T-helper 1 cell (primary cell): ENCODE data around the gene MLX.
"Not testable (repeated sequence)": the region's sequence is repeated elsewhere in the genome, so short reads cannot be mapped to it uniquely, and the experiment has no call there.

Source experiments
- DNase-seq, 5 donors: peaks; one replicate each; pipeline ENCODE4 v3.0.0-alpha.2; 2012 to 2020

The MLX gene

DNA sequence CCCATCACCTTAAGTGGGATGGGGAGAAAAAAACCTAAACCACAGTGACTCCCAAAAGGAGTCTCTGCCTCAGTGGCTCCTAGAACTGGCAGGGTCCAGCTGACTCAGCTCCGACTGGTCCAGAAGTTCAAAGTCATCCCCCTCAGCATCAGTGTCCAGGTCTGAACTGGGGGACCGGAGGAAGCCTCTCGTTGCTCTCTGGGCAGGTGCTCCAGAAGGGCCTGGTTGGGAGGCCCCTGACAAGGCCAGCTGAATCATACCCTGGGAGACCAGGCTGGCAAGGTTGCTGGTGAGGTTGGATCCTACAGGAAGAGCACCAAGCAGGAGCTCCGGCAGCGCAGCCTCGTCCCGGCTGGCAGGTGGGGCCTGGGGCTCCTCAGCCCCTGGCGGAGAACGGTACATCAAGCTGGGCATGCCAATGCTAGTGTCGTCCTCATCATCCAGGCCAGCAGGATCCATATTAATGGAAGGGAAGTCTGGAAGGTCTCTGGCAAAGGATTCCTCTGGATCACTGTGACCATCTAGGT lies 14.9 kb downstream of the MLX start:
- no peak for DNase-seq

DNA sequence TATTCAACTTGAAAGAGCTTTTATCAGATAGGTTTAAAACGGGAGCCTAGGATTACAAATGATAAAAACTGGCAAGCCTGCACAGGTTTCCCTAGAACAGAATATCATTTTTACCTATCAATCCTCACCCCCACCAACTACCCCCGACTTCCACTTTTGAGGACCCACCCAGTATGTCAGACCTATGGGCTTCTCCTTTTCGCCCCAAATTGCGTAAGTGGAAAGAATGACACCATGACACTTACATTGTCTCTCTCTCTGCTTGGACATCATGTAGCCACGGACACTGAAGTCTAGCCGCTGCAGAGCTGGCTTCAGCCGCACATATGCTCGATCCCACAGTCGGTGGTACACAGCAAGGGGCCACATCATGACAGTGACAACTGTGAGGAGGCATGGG lies 18.0 kb downstream of the MLX start:
- no peak for DNase-seq

DNA sequence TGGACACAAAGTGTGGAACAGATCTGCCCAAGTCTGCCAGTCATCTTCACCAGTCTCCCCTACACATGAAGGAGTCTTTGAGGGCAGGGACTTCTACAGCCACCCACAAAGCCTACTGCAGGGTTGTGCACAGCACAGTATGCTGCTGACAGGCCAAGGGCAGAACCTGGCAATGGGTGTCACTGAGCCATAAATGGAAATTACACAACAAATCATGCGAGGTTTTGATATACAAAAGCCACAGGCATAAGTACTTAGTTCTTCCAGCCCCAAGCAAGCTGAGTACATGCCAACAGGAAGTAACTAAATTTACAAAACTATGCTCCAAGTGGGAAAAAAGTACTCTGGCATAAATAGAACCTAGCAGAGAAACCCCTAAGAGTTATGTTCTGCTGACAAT lies 18.5 kb downstream of the MLX start:
- no peak for DNase-seq

DNA sequence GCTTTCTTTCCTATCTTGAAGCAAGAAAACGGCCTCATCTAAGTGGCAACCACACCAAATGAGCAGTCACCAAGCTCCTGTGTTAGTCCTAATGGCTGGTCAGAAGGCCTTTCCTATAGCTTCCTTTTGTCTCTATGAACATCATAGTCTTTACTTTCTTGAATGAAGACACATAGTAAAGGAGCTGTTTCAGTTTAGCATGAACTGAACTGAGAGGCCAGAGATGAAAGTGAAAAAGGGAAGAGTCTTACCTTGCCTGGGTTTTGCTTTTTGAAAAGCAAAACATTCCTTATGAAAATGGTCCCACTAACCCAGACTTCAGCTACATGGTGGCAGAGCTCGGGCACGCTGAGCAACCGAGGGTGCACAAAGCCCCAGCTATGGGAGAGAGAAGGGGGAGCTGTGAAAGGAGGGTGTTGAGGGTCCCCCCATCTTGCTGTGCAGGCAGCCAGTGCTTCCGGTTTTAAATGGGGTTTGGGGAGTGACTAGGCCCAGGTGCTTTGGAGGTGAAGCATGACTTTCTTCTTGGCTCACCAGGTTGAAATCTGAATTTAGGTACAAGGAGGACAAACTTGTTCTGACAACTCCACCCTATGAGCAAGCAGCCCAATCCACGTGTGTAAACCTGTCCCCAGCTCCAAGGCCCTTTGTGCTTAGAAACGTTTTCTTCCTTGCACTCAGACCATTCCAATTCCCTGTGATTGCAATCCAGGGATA lies 19.8 kb downstream of the MLX start:
- no peak for DNase-seq

DNA sequence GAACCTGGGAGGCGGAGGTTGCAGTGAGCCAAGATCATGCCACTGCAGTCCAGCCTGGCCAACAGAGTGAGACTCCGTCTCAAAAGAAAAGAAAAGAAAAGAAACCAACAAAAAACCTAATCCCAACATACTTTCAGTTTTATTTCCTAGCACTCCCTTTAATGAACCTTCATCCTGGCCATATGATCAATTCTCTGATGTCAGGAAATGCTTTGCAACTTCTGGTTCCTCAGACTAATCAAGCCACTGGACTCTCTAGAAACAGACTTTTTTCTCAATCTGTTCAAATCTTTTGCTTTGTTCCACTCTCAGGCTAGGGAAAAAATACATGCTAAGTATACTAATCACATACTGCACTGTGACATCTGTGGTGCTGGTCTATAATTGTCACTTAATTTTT lies 24.0 kb downstream of the MLX start:
- DNase-seq, result no peak

DNA sequence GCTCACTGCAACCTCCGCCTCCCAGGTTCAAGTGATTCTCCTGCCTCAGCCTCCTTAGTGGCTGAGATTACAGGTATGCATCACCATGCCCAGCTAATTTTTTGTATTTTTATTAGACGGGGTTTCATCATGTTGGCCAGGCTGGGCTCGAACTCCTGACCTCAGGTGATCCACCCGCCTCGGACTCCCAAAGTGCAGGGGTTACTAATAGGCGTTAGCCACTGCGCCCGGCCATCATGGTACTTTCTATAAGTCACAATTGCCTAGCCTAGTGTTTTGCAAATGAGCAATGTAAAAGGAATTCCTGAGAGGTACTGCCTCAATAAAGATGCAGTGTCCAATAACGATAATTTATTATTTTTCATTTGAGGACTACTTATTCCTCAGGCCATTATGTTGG lies 24.5 kb downstream of the MLX start:
- no peak for DNase-seq

DNA sequence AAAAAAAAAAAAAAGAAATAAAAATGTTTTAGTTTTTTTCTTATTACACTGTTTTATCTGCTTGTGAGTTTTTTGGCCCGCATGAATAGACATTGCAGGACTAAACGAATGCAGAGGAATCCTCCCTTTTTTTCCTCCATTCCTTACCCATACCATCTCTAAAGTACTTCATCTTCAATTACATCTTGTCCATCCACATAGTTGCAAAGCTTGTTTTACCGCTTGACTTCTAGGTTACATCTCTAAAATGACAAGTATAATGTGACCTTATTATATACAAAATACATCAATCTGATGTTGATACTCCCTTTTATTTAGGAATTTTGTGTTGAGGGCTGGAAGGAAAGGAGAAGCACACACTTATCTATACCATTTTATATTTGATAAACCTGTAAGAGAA lies 29.5 kb downstream of the MLX start:
- no peak for DNase-seq

DNA sequence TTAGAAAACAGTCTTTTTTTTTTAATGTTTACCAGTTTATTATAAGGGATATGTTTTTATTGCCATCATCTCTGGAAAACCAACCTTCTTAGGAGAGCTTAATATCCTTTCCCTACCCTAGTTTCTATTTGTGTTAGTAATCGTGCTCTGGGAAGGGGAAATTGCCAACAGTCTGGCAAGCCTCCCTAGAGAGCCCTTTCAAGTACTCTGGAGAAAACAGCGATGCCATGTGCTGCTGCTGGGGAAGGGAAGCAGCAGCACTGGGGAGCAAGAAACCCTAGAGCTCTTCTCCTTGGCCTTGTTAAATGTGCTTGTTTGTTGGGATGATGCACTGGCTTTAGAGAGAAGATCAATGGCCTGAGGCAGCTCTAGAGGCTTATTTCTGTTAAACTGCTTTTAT lies 32.0 kb downstream of the MLX start:
- DNase-seq, result no peak

DNA sequence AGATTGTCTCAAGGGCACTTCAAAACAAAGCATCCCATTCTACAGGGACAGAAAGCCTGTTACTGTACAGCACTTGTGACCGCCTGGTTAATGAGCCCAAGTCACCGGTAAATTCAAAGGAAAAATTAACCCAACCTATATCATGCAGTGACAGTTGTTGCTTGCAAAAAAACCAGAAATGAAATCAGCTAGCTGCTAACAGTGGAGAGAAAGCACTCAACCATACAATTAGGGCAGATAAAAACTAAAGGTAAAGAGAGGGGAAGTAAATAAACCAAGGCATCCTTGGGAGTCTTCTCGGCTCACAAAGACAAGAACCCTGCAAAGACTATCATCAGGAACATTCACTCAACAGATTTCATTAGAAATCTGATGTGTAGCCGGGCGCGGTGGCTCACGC lies 36.4 kb downstream of the MLX start:
- no peak for DNase-seq

DNA sequence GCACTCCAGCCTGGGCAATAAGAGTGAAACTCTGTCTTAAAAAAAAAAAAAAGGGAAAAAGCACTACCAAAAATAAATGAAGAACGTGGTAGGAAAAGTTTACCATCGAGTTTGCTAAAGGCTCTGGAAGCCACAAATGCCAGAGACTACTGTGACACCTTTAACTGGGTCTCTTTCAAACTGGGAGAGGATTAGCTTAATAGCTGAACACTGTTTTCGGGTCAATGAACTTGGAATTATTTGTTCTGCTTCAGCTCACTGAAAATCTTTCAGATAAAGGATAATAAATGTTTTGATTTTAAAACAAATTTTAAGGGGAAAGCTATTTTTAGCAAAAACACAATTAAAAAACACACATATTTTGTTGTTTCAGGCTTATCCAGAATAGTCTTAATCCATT lies 40.9 kb downstream of the MLX start:
- no peak for DNase-seq

DNA sequence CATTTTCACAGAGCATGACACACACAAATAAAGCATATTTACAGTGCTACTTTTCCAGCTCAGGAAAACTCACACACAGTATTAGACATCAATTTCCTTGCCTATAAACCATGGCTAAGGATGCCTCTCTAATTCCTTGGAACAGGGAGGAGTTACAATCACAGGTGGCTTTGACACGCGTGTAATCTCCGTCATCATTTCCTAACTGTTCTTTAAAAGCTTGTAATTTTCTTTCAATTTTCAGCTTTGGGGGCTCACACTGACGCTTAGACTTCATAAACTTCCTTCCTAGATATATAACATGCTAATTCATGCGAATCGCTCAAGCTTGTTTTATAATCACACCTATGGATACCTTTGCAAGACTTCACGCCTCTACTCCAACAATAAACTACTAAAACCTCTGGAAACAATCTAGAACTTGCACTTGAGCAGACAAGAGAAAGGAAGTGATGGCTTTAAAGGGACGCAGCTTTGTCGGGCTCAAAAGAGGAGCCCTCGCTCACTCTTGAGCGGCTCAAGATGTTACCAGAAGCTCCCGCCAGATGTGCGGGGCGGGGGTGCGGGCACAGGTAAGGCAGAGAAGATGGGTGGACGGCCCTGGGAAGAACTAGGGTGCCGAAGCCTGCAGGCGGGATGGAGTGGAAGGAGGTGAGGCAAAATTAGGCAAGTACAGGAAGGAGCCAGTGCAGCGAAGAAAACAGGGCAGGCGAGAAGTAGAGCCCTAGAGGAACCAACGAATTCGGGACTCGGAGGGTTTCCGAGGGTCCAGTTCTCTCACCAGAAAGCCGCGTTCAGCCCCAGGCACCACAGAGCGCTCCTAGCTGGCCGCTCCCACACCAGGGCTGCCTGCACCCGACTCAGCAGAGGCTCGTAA lies 41.6 kb downstream of the MLX start:
- peak in 1 of 5 donors; percentile 36 for DNase-seq

DNA sequence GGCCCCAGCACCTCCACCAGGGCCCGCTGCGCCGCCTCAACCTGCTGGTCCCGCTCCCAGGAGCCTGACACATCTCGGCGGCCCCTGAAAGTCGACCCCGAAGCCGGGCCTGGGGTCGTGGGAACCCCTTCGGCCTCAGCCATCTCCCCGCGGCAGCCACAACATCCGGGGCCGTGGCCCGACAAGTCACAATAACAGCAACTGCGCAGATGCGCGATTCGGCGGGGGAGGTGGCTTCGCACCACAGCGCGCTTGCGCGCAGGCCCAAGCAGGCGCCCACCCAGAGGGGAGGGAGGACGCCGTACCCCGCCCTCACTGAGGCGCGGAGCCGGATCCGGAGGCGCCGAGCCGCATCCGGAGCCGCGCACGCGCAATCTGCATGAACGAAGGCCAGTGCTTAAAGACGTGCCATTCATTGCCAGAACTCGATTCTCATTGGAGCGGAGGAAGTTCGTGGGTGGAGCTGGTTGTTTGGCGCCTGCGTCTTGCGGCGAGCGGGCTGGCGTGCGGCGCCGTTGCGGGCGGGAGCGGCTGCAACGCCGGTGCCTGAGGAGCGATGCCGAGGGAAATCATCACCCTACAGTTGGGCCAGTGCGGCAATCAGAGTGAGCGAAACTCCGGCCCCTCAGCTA lies 42.4 kb downstream of the MLX start, which contains the start of the genes RETREG3 and TUBG1:
Gene RETREG3, minus strand, starts transcription at position 193 of the 632 bp plus-strand sequence. Its CDS starts 50 bp downstream, at position 143.
Gene TUBG1, plus strand, starts transcription at position 502 of the 632 bp plus-strand sequence. Its CDS starts 55 bp downstream, at position 557.
- peak; percentile 98 to 100 (median 99) for DNase-seq

DNA sequence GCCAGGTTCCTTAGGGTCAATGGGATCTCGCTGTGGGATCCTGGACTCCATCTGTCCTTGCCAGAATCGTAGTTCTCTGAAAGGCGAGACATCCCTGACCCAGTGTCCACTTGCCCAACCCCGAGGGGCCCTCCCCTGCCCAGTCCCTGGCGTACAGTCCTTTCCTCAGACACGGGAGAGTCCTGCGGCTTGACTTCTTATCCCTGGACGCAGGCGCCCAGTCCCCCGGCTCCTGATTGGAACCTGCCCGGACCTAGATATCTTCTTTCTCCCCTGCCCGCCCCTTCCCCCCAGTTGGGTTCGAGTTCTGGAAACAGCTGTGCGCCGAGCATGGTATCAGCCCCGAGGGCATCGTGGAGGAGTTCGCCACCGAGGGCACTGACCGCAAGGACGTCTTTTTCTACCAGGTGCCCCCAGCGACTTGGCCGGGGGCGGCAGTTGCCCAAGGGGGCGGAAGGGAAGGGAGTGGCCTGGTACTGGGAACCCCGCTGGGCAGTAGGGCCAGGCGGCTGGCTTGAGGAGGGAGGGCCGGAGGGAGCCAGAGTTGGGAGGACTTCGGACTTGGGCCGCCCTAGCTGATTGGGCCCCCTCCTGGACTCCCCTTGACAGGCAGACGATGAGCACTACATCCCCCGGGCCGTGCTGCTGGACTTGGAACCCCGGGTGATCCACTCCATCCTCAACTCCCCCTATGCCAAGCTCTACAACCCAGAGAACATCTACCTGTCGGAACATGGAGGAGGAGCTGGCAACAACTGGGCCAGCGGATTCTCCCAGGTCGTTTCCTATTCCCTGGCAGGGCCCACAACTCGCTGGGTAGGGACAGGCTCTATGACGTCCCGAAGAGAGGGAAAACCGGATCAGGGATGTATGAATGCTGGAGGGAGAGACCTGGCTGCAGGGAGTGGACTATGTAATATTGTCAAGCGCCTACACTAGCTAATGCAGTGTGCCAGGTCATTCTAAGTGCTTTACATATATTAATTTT lies 43.2 kb downstream of the MLX start:
- DNase-seq, result peak in 2 of 5 donors; percentile 4 to 7

DNA sequence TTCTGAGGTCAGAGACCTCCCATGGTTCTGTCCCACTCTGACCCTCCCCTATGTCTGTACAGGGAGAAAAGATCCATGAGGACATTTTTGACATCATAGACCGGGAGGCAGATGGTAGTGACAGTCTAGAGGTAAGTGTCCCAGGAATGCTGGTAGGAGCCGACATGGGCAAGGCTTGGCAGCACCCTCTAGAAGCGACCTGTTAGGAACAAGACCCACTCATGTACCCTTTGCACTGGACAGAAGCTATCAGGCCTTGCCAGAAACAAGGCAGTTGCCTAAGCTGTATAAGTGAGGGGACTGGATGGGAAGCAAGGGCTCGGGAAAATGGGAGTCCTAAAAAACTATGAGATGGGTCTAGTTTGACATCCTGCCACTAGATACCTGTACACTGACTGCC lies 45.1 kb downstream of the MLX start:
- DNase-seq, result no peak

DNA sequence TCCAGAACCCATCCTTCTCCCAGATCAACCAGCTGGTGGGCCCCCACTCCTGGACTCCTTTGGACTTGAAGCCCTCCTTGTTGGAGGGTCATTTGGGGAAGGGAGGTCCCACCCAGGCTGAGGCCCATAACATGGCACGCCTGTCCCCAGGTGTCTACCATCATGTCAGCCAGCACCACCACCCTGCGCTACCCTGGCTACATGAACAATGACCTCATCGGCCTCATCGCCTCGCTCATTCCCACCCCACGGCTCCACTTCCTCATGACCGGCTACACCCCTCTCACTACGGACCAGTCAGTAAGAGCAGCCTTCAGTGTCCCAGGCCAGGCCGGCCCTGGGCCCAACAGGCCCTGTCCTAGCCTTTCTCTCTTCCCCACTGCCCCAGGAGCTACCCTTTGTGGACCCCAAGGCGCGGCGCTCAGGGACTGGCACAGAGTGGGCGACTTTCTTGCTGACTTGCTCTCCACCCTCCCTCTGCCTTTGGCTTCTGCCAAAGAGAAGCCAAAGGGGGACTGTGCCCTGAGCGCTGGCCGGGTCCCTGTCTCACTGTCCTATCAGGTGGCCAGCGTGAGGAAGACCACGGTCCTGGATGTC lies 46.9 kb downstream of the MLX start:
- no peak for DNase-seq

DNA sequence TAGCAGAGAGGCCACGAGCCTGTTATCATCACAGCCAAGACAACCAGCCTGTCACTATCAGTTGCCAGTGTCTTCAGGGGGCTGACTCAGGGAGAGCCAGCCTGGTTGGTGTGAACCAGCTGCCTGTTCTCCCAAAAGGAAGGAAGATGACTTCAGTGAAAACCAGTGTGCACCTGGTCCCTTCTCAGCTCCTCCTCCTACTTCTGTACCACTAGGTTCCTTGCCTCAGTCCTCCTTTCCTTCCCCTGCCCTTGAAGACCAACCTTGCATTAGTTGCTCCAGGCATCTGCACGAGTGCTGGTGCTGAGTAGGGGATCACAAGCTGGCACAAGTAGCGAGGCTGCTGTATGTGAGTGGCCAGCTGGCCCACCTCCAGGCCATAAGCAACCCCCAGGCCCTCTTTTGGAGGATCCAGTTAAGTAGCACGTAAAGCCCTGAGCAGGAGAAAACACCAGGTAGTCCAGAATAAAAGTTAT lies 51.1 kb downstream of the MLX start:
- no peak for DNase-seq

DNA sequence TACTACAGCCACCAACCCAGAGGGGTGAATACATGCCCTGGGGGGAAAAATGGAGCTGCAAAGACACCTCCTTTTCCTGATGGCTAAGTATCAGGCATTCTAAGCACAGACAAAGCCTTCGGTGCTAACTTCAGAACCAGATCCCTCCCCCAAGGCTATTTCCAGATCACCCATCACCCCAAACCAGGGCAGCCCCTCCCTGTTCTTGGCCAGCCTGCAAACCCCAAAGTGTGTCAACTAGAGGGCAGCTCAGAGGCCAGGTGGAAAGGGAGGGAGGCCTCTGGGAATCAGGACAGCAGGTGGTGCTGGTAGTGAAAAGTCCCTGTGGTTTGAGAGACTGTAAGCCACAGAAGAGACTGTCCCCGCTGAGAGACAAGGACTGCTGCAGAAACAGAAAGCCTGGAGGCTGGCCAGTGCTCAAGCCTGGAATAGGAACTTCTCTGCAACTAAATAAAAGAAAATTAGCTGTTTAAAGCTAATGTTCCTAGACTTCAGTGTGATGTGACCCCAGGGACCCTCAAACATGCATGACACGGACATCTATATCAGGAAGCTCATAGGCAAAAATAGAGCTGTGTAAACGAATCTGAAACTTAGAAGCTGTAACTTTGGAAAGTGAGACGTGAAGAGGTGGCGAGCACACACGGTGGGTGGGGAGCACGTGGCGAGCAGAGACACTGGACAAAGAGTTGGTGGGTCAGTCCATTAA lies 51.7 kb downstream of the MLX start:
- peak in 1 of 5 donors; percentile 10 for DNase-seq

DNA sequence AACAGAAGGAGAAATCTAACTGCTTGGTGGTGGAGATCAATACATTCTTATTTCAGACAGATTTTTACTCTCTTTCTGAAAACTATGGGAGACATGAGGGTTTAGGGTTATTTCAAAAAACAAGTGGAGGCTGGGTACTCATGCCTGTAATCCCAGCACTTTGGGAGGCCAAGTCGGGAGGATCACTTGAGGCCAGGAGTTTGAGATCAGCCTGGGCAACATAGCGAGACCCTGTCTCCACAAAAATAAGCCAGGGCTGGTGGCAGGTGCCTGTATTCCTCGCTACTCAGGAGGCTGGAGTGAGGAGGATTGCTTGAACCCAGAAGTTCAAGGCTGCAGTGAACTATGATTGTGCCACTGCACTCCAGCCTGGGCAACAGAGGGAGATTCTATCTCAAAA lies 55.1 kb downstream of the MLX start:
- not testable (repeated sequence) for DNase-seq
